Fibroblast of peridontal ligament (primary cell): Measurements from ENCODE around the gene ODAM.
A peak's percentile ranks its signal among the peaks of the same experiment; 100 is the strongest.
"Not testable (repeated sequence)": the region's sequence is repeated elsewhere in the genome, so short reads cannot be mapped to it uniquely, and the experiment has no call there.

Source experiments
- DNase-seq: peaks from one replicate; pipeline ENCODE4 v3.0.0-alpha.2; 2010; ENCODE audit errors: extremely low read depth

ODAM gene

GRCh38 chr4:70195425-70195824 is at the start of gene ODAM:
TSS of gene ODAM (plus strand) at chr4:70195725. CDS start at chr4:70196544, 819 bp downstream.
- no peak for DNase-seq

GRCh38 chr4:70151271-70151670 is 44.3 kb upstream of the ODAM start:
- no peak for DNase-seq

DNA sequence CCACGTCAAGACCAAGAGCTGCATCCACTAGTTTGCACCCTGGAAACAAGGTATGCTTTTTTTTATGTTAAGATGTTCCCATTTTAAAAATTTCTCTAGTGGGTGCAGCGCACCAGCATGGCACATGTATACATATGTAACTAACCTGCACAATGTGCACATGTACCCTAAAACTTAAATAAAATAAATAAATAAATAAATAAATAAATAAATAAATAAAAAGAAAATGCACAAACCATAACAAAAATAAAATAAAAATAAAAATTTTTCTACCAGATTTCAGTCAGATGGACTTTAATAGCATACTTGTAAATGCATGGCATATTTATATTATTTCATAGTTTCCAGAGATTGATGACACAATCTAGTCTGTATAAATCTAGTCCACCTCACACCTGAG is 43.4 kb upstream of the ODAM start:
- no peak for DNase-seq

DNA sequence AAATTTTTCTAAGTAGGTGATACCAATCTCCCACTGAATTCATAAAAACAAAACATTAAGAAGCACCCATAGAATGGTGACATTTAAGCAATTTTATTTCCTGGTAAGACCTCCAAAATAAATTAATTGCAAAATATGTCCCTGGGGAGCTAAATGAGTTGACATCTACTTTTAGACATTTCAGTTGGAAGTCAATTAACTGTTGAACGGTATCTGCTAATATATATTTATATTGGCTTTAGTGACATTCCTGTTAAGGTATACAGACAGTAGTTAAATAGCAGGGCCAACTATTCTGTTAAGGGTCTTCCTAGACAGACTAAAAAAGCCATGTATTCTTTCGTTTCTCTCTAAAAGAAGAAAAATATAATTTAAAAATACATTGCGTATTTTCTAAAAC is 41.6 kb upstream of the ODAM start, which contains the start of gene PRR27:
Gene PRR27 (plus strand): TSS at position 301 of the 400 bp plus-strand sequence. CDS start 139 bp downstream, outside the sequence.
- no peak for DNase-seq

DNA sequence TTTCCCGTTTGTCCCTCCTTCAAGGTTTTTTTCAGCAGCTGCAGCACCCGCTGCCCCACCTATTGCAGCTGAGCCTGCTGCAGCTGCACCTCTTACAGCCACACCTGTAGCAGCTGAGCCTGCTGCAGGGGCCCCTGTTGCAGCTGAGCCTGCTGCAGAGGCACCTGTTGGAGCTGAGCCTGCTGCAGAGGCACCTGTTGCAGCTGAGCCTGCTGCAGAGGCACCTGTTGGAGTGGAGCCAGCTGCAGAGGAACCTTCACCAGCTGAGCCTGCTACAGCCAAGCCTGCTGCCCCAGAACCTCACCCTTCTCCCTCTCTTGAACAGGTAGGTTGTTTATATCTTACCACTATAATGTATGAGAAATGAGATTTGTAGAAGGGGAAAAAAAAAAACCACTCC is 36.9 kb upstream of the ODAM start:
- no peak for DNase-seq

GRCh38 chr4:70177090-70177489 is 18.4 kb upstream of the ODAM start:
- no peak for DNase-seq

DNA sequence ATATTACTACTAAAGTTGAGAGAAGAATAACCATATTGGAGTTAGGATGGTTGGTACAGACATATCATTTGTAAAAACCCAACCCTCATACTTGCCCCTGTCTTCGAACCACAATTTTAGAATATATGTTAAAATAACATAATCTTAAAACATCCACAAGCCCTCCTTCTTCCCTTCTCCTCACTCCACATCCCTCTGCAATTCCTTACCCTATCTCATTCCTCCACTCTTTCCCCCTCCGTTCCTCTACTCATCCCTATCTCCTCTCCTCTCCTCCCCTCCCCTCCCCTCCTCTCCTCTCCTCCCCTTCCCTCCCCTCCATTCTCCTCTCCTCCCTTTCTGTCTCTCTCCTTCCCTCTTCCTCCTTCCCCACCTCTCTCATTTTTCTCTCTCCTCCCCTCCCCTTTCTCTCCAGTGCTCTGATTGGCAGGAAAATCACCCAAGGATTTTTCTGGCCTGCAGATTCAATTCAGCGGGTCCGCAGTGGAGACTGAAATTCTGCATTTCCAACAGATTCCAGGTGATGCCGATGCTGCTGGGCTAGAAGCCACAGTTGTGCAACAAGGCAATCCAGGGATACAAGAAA is 17.4 kb upstream of the ODAM start:
- DNase-seq = no peak

- no peak for DNase-seq
These were observed 15.7 kb upstream of the ODAM start for GRCh38 chr4:70179811-70180210.

DNA sequence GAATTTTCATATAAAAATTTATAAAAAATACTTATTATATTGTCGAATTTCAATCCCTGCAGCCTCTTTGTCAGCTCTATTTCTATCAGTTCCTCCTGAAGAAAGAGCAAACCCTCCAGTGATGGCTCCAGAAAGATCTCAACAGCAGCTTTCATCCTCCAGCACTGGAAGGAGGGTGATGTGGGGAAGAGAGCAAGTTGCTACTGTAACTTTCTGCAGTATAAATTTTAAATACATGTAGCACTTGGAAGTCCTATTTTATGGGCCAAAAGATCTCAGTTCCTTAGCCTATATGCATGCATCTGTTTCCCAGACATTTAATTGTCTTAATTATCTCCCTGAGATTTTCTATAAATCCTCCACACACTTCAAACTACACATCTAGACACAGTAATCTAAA is 13.7 kb upstream of the ODAM start:
- no peak for DNase-seq

DNA sequence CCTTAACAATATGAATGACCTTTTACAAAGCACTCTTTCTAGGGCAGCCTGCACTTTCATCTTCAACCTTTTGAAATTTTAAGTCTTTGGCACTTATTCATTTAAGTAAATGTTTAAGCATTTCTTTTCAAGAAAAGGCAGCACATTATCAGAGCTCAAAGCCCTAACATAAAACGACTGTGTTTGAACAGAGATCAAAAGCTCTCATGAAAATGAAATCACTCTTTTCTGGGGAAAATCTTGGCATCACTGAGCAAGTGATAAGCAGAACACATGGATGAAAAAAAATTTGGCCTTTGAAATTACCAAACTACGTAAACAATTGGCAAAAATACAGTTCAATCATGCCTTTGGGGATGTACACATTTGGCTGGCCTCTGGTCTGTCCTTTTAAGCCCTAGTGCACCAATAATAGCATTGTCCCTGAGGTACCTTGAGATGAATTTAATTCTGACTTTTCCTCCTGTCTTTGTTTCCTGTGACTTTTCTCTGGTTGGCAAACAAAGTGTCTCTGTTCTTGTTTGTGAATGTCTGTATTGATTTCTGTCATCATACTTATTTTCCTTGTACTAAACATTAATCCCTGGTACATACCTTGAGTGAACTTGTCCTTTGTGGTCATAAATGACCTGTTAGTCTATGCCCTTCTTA is 12.9 kb upstream of the ODAM start:
- no peak for DNase-seq

- peak; percentile 62 for DNase-seq
These were observed 12.2 kb upstream of the ODAM start for GRCh38 chr4:70183168-70183939.

- no peak for DNase-seq
These were observed 11.6 kb upstream of the ODAM start for GRCh38 chr4:70183940-70184246.

DNA sequence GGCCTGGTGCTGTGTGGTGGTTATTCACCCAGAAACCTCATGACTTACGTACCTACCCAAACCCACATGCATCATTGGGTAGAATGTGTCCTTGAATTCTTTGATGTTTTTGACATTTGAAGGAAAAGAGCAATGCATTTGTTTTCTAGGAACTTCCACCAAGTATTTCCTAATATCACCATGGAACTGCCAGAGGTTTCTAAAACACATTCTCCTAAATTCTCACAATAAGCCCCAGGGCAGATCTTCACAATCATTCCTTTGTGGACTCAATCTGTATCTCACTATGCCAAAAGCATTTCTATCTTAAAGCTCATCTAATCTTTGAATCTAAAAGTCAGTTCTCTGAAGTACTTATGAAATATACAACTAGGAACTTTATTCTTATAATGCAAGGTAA is 8.3 kb upstream of the ODAM start:
- no peak for DNase-seq

DNA sequence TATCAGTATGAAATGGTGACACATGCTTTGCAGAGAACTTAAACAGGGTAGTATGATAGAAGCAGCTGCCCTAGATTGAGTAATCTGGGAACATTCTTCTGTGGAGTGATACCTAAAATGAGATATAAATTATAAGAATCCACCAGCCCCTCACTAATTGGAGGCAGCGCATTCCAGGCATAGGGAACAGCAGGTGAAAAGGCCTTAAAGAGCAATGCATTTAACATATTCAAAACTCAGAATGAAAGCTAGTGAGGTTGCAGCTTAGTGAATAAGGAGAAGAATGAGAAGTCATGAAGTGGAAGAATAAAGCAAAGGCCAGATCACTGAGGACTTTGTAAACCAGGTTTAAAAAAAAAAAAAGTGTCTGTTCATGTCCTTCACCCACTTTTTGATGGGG is 4.9 kb upstream of the ODAM start:
- DNase-seq = no peak

DNA sequence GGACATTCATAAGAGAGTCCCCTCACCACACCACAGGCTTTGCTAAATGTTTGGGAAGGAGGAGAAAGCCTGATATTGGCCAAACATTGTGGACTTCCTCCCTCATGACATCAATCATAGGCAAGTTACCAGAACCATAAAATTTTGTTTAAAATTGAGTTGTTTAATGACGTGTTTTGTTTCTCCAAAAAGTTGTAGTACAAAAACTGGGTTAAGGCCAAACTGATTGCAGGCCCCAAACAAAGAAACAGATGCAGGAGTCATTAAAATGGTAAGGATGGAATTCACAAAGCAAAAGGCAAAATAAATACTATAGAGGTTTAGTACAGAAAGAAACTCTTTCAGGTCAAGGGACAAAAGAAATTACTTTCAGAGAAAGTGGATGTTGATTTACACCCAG is 3.9 kb upstream of the ODAM start:
- DNase-seq = no peak

DNA sequence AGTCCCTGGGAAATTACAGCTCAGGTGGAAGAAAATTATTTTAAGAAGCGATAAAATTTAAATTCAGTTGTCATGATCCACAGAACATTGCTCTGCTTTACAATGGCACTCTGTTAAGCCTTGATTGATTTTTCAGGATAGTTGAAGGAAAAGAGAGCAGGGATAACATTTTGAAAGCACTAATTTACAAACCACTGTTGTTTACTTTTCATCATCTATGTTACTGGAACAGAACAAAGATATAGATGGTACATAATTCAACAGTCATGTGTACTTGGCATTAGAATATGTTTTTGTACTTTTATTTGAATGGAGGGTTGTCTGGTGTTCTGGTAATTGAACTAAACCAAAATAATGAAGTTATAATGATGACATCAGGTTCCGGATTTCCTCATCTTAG is 2.6 kb upstream of the ODAM start:
- DNase-seq = no peak

GRCh38 chr4:70196857-70197256 is 1.3 kb downstream of the ODAM start:
- no peak for DNase-seq

- DNase-seq = no peak
These were observed 2.3 kb downstream of the ODAM start for GRCh38 chr4:70197842-70198241.

DNA sequence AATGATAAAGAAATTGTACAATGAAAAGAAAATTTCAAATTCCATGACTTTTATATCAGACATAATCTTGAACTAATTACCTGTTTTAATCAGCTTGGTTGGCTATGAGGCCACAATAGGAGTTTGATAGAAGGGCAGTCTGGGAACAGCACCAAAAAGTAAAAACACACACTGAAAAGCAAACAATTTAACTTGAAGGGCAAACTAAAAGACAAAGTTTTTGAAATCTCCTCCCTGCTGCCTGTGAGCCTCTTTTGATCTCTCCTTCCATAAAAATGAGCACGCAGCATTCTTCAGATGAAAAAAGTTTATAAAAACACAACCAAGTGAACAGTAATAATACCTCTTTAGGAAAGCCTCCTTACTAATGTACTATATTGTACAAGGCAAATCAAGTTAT is 8.1 kb downstream of the ODAM start:
- DNase-seq = no peak

GRCh38 chr4:70212752-70213151 is 17.2 kb downstream of the ODAM start:
- DNase-seq = not testable (repeated sequence)

- not testable (repeated sequence) for DNase-seq
These were observed 20.6 kb downstream of the ODAM start for GRCh38 chr4:70216109-70216508.

DNA sequence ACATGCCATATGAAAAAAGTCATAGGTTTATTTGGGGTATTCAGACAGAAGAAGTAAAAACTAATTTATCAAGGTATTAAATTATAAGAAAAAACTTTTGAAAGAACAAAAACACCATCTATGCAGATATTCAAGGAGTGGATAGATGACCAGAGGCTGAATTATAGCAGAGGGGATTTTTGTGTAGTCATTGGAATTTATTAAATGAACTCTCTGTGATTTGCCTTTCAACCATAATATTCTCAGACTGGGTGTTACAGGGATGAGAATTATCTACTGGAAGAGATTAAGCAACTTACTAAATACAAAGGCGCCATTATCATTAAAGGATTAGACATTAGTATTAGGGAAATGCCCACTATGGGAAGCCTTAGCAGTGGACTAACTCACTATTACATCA is 21.0 kb downstream of the ODAM start:
- DNase-seq = not testable (repeated sequence)

GRCh38 chr4:70221389-70221788 is 25.9 kb downstream of the ODAM start:
- not testable (repeated sequence) for DNase-seq
